Mesenchymal stem cell (in vitro differentiated cells and primary cell): ENCODE measurements around the gene BSND.

Experiments
- DNase-seq: peaks from one replicate; pipeline ENCODE4 v3.0.0-alpha.2; 2013
- H2AFZ ChIP-seq: one replicate; pipeline ENCODE4 v1.6.1; 2013; ENCODE audit warnings: low read depth, mild to moderate bottlenecking, control low read depth, inconsistent platforms, low read length, moderate library complexity
- H2AK5ac ChIP-seq: 2 replicates; pipeline ENCODE4 v1.6.1; 2013; ENCODE audit warnings: low read length, moderate library complexity, mild to moderate bottlenecking, inconsistent platforms; ENCODE audit not compliant: severe bottlenecking
- H2BK120ac ChIP-seq: one replicate; pipeline ENCODE4 v1.6.1; 2013; ENCODE audit warnings: low read depth, mild to moderate bottlenecking, inconsistent platforms, low read length, moderate library complexity
- H2BK12ac ChIP-seq, 2 experiments: one replicate each; pipeline ENCODE4 v1.6.1; 2013; ENCODE audit warnings: inconsistent platforms in 2 of 2, low read length in 2 of 2, mild to moderate bottlenecking in 2 of 2, moderate library complexity in 2 of 2, control low read depth in 1 of 2
- H2BK15ac ChIP-seq: one replicate; pipeline ENCODE4 v1.6.1; 2013; ENCODE audit warnings: mild to moderate bottlenecking, low read depth, inconsistent platforms; ENCODE audit not compliant: poor library complexity, severe bottlenecking
- H2BK5ac ChIP-seq: 2 replicates; pipeline ENCODE4 v1.6.1; 2013; ENCODE audit warnings: low read depth, mild to moderate bottlenecking, low read length, control low read depth, inconsistent platforms; ENCODE audit not compliant: poor library complexity, severe bottlenecking
- H3K14ac ChIP-seq, 2 experiments: one replicate each; pipeline ENCODE4 v1.6.1; 2013; ENCODE audit warnings: inconsistent platforms in 2 of 2, low read length in 2 of 2, control low read depth in 1 of 2, mild to moderate bottlenecking in 1 of 2, moderate library complexity in 1 of 2
- H3K18ac ChIP-seq, 2 experiments: one replicate each; pipeline ENCODE4 v1.6.1; 2013; ENCODE audit warnings: inconsistent platforms in 2 of 2, low read length in 2 of 2, control low read depth in 1 of 2, low read depth in 1 of 2, mild to moderate bottlenecking in 1 of 2
- H3K23ac ChIP-seq, 2 experiments: one replicate each; pipeline ENCODE4 v1.6.1; 2013; ENCODE audit warnings: inconsistent platforms in 2 of 2, low read length in 2 of 2, mild to moderate bottlenecking in 2 of 2, moderate library complexity in 2 of 2, control low read depth in 1 of 2
- H3K27ac ChIP-seq: 2 replicates; pipeline ENCODE4 v1.5.1; 2013; ENCODE audit warnings: mild to moderate bottlenecking, moderate library complexity, low read length, control low read depth, inconsistent platforms; ENCODE audit not compliant: poor library complexity, severe bottlenecking
- H3K27me3 ChIP-seq, 2 experiments: 2 replicates each; pipeline versions ENCODE4 v1.6.1 to v1.7.0; 2013; ENCODE audit warnings: low read length in 2 of 2, mild to moderate bottlenecking in 2 of 2, moderate library complexity in 2 of 2, control low read depth in 1 of 2, inconsistent platforms in 1 of 2; ENCODE audit not compliant: control insufficient read depth in 1 of 2, insufficient read depth in 1 of 2
- H3K36me3 ChIP-seq, 2 experiments: 2 replicates each; pipeline versions ENCODE4 v1.6.1 to v1.7.0; 2013; ENCODE audit warnings: low read length in 2 of 2, control low read depth in 1 of 2, inconsistent platforms in 1 of 2, low read depth in 1 of 2, mild to moderate bottlenecking in 1 of 2; ENCODE audit not compliant: insufficient read depth in 2 of 2, control insufficient read depth in 1 of 2
- H3K4ac ChIP-seq, 2 experiments: one replicate each; pipeline ENCODE4 v1.6.1; 2013; ENCODE audit warnings: inconsistent platforms in 2 of 2, low read length in 2 of 2, mild to moderate bottlenecking in 2 of 2, moderate library complexity in 2 of 2, control low read depth in 1 of 2, low read depth in 1 of 2
- H3K4me1 ChIP-seq: 2 replicates; pipeline ENCODE4 v1.6.1; 2013; ENCODE audit warnings: low read depth, low read length, control low read depth; ENCODE audit not compliant: control insufficient read depth, insufficient read depth
- H3K4me2 ChIP-seq: 2 replicates; pipeline ENCODE4 v1.6.1; 2013; ENCODE audit warnings: low read length, mild to moderate bottlenecking, inconsistent platforms; ENCODE audit not compliant: poor library complexity, severe bottlenecking
- H3K4me3 ChIP-seq, 2 experiments: 2 replicates each; pipeline versions ENCODE4 v1.5.1 to v1.7.0; 2013; ENCODE audit warnings: low read length in 2 of 2, mild to moderate bottlenecking in 2 of 2, control low read depth in 1 of 2, low read depth in 1 of 2; ENCODE audit not compliant: insufficient read depth in 1 of 2
- H3K79me1 ChIP-seq: replicated peaks from 2 replicates; pipeline ENCODE4 v1.6.1; 2013; ENCODE audit warnings: mild to moderate bottlenecking, control low read depth, low read length, inconsistent platforms; ENCODE audit not compliant: poor library complexity, severe bottlenecking
- H3K9ac ChIP-seq: 2 replicates; pipeline ENCODE4 v1.7.0; 2013; ENCODE audit warnings: mild to moderate bottlenecking, low read length, moderate library complexity
- H3K9me3 ChIP-seq: 2 replicates; pipeline ENCODE4 v1.7.0; 2013; ENCODE audit warnings: mild to moderate bottlenecking, low read length; ENCODE audit not compliant: control insufficient read depth
- H4K8ac ChIP-seq: one replicate; pipeline ENCODE4 v1.6.1; 2013; ENCODE audit warnings: inconsistent platforms, mild to moderate bottlenecking, low read length, moderate library complexity
- H4K91ac ChIP-seq: one replicate; pipeline ENCODE4 v1.6.1; 2013; ENCODE audit warnings: mild to moderate bottlenecking, low read length, inconsistent platforms
- WGBS: methylation state at CpG from one replicate; pipeline ENCODE4 v1.1.7; 2013; ENCODE audit warnings: mixed read lengths; 5-methylcytosine and 5-hydroxymethylcytosine counted together

The BSND gene

GRCh38 chr1:54965624-54966340 lies 33.0 kb upstream of the BSND start:
- 83% methylated on average over 7 of the region's 7 CpGs for WGBS
- H3K9ac ChIP-seq, result no peak overlapping the region

GRCh38 chr1:54967372-54967771 lies 31.4 kb upstream of the BSND start:
- Histone ChIP-seq H2BK12ac (no peak overlapping the region), H3K27ac (no peak overlapping the region), H3K4ac (no peak overlapping the region), H4K91ac (no peak overlapping the region), H3K27me3 (no peaks in the 10 kb centered on the region), H3K14ac (no peak overlapping the region), H3K9ac (no peak overlapping the region), H2BK15ac (no peak overlapping the region), H3K18ac (no peak overlapping the region), H3K79me1 (no peaks in the 10 kb centered on the region), H2BK5ac (no peak overlapping the region), H3K9me3 (no peaks in the 10 kb centered on the region), H3K4me3 (no peak overlapping the region), H3K23ac (no peak overlapping the region), H3K36me3 (no peaks in the 10 kb centered on the region), H2AFZ (no peak overlapping the region), H2AK5ac (no peak overlapping the region), H2BK120ac (no peak overlapping the region), H3K4me1 (peaks cover 5% of the 10 kb centered on the region), H3K4me2 (no peak overlapping the region), H4K8ac (no peak overlapping the region)
- WGBS, result 45% methylated on average over 3 of the region's 5 CpGs
- peak; percentile 23 for DNase-seq

More at GRCh38 chr1:54965624-54966340, 33.0 kb upstream of the BSND start:
- Histone ChIP-seq H4K8ac (no peak overlapping the region), H3K9me3 (no peaks in the 10 kb centered on the region), H3K27ac (no peak overlapping the region), H2BK12ac (no peak overlapping the region), H3K36me3 (no peaks in the 10 kb centered on the region), H2BK5ac (no peak overlapping the region), H3K4me1 (no peaks in the 10 kb centered on the region), H3K4ac (no peak overlapping the region), H3K14ac (no peak overlapping the region), H2AK5ac (no peak overlapping the region), H2AFZ (no peak overlapping the region), H4K91ac (no peak overlapping the region), H3K79me1 (no peaks in the 10 kb centered on the region), H3K4me3 (peak overlapping the region in 1 of 2 experiments; percentile 6), H2BK120ac (no peak overlapping the region), H3K23ac (no peak overlapping the region), H3K4me2 (no peak overlapping the region), H2BK15ac (no peak overlapping the region), H3K18ac (no peak overlapping the region), H3K27me3 (no peaks in the 10 kb centered on the region)
- peak; percentile 21 for DNase-seq

GRCh38 chr1:54968551-54968950 lies 30.2 kb upstream of the BSND start:
- 95% methylated on average over 4 of the region's 4 CpGs for WGBS
- no peak overlapping the region for H2BK120ac ChIP-seq

GRCh38 chr1:54969879-54970278 lies 28.9 kb upstream of the BSND start:
- DNase-seq, result no peak
- H3K27ac ChIP-seq, result no peak overlapping the region
- peaks cover 6% of the 10 kb centered on the region for H3K4me1 ChIP-seq
- H4K8ac ChIP-seq, result no peak overlapping the region
- no peaks in the 10 kb centered on the region for H3K36me3 ChIP-seq
- H3K4me2 ChIP-seq, result no peak overlapping the region
- no peak overlapping the region for H2BK5ac ChIP-seq
- no peak overlapping the region for H4K91ac ChIP-seq
- WGBS, result 100% methylated on average over 1 of the region's 1 CpG
- no peaks in the 10 kb centered on the region for H3K9me3 ChIP-seq
- H2BK120ac ChIP-seq, result no peak overlapping the region
- no peak overlapping the region for H3K4ac ChIP-seq
- no peaks in the 10 kb centered on the region for H3K27me3 ChIP-seq
- H2BK12ac ChIP-seq, result no peak overlapping the region
- no peak overlapping the region for H2AK5ac ChIP-seq
- H3K79me1 ChIP-seq, result no peaks in the 10 kb centered on the region
- no peak overlapping the region for H3K4me3 ChIP-seq
- H3K18ac ChIP-seq, result no peak overlapping the region
- H3K23ac ChIP-seq, result no peak overlapping the region
- H3K14ac ChIP-seq, result no peak overlapping the region
- no peak overlapping the region for H3K9ac ChIP-seq
- no peak overlapping the region for H2BK15ac ChIP-seq
- no peak overlapping the region for H2AFZ ChIP-seq

More at GRCh38 chr1:54968551-54968950, 30.2 kb upstream of the BSND start:
- Histone ChIP-seq H3K4me1 (peaks cover 6% of the 10 kb centered on the region), H3K36me3 (no peaks in the 10 kb centered on the region), H3K14ac (no peak overlapping the region), H2BK5ac (no peak overlapping the region), H3K27me3 (no peaks in the 10 kb centered on the region), H3K18ac (no peak overlapping the region), H3K9me3 (no peaks in the 10 kb centered on the region), H3K9ac (no peak overlapping the region), H2AFZ (no peak overlapping the region), H3K23ac (no peak overlapping the region), H3K4me3 (no peak overlapping the region), H3K4me2 (no peak overlapping the region), H3K27ac (no peak overlapping the region), H4K8ac (no peak overlapping the region), H2AK5ac (no peak overlapping the region), H4K91ac (no peak overlapping the region), H3K79me1 (no peaks in the 10 kb centered on the region), H2BK15ac (no peak overlapping the region), H3K4ac (no peak overlapping the region), H2BK12ac (no peak overlapping the region)
- DNase-seq, result no peak
